Measurements from ENCODE around the gene TBC1D10B.

The TBC1D10B gene

DNA sequence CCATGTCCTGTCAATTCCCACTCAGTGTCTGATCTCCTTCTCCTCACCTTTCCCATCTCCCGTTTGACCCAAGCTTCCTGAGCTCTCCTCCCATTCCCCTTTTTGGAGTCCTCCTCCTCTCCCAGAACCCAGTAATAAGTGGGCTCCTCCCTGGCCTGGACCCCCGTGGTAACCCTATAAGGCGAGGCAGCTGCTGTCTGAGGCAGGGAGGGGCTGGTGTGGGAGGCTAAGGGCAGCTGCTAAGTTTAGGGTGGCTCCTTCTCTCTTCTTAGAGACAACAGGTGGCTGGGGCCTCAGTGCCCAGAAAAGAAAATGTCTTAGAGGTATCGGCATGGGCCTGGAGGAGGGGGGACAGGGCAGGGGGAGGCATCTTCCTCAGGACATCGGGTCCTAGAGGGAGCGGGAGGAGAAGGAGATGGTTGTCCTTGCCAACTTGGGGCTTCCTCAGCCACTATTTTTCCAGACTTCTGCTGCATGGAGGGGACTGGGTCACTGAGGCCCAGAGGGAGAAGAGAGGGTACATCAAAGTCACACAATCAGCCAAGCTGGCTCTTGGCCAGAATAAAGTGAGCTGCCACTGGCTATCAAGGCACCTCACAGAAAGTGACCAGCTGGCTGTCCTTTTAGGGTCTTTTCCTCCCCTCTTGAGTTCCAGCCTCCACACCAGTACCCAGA, 1.9 kb upstream of the TBC1D10B start:
- FAIRE-seq, result no peak

- no peak for FAIRE-seq
Measured at GRCh38 chr16:30371248-30371816, 1.0 kb upstream of the TBC1D10B start.

DNA sequence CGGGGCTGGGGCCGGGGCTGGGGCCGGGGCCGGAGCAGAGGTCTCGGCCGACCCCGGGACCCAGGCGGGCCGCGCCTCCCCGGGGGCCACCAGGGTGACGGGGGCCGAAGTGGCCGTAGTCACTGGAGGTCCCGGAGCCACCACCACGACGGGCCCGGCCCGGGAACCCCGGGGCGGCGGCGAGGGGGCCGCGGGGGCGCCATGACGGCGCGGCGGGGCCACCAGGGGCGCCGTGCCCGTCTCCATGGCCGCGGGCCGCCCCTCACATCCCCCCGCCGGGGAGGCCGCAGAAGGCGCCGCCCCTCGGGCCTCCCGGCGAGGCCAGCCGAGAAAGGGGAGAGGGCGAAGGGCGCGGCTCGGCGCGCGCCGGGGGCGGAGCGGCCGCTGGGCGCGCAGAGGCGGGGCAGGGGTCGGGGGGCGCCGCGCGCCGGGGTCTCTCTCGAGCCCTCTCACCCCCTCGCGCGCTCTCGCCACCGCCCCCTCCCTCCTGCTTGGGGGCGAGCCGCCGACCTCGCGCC, 297 bp downstream of the TBC1D10B start:
- FAIRE-seq, result no peak

- no peak for FAIRE-seq
Measured at GRCh38 chr16:30369091-30369937, 980 bp downstream of the TBC1D10B start.

DNA sequence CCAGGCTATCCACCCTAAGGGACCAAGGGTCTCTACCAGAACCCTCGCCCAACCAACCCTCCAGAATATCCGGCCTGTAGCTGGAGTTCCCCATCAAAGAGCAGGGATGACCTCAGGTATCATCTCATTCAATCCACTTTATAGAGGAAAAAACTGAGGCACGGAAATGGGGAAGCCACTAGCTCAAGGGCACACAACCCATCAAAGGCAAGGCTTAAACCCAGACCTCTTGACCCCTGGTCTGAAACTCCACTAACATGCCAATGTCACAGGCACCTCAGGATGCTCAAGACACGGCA, 1.6 kb downstream of the TBC1D10B start:
- FAIRE-seq, result no peak

DNA sequence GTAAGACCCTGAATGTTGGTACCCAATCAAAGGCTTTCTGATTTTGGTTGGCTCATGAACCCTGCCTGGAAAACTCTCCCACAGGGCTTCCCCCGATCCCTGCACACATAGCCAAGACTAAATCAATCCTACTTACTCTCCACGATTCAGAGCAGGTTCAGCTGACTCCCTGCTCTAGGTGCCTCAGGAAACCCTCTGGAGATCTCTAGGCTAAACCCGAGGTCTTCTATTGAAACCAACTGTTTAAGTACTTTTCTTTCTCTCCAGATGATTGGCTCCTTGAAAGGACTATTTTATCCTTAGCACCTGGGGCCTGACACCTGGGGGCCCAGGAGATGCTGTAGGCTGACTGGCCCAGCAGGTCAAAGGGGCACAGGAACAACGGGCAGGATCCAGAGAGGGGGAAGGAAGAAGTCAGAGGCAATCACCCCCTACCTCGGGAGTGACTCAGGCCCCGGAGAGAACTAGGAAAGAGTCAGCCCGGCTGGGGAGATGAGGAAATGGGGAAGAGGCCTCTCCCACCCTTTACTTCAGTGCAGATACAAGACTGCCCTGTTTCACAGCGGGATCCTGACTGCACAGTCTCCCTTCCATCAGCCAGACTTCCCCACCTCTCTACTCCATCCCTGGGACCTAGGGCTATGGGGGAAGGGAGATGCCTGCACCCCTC, 2.0 kb downstream of the TBC1D10B start:
- FAIRE-seq, result no peak

- FAIRE-seq, result no peak
Measured at GRCh38 chr16:30367349-30368009, 2.8 kb downstream of the TBC1D10B start.

DNA sequence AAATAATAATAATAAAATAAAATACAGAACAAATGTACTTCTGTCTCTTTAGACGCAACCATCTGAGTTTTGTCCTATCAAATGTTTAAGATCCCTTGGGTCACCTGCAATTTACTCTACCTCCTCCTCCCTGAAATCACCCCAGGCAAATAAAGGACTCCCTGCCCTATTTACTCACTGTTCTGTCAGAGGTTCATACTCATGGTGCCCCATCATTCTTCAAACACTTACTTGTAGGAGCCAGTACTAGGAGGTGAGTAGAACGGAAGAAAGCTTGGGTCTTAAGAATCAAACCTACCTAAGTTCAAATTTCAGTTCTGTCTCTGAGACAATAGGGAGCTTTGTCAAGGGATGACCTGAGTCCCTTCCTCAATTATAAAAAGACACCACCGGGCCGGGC, 3.8 kb downstream of the TBC1D10B start:
- FAIRE-seq, result no peak

DNA sequence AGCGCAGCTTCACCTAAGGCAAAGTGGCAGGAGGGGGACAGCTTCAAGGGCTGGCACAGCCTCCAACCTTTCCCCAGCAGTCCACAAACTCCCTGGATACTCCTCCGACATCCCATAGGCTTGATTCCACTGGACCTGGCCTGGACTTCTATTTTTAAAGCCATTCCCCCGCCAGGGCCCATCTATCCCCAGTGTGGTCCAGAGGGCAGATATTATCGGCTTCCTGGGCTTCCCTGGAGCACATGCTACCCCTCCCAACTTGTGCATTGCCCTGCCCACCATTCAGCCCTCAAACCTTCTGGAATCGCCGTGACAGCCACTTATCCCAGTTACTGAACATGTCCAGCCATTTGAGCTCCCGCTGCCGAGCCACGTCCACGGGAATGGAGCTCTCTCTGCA, 5.1 kb downstream of the TBC1D10B start:
- FAIRE-seq, result no peak

DNA sequence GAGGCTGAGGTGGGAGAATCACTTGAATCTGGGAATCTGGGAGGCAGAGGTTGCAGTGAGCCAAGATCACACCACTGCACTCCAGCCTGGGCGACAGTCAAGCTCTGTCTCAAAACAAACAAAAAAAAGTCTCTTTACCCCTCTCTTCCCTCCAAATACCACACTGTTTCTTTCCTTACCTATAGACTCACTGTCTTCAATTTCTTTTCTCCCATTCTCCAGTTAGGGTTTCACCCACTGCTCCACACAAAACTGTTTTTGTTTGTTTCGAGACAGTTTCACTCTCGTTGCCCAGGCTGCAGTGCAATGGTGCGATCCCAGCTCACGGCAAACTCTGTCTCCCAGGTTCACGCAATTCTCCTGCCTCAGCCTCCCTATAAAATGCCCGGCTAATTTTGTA, 9.1 kb downstream of the TBC1D10B start:
- FAIRE-seq, result no peak

GRCh38 chr16:30359871-30360170, 10.5 kb downstream of the TBC1D10B start:
- no peak for FAIRE-seq

GRCh38 chr16:30358990-30359870, 11.1 kb downstream of the TBC1D10B start:
- FAIRE-seq, result no peak

- FAIRE-seq, result no peak
Measured at GRCh38 chr16:30358577-30358936, 11.7 kb downstream of the TBC1D10B start.

DNA sequence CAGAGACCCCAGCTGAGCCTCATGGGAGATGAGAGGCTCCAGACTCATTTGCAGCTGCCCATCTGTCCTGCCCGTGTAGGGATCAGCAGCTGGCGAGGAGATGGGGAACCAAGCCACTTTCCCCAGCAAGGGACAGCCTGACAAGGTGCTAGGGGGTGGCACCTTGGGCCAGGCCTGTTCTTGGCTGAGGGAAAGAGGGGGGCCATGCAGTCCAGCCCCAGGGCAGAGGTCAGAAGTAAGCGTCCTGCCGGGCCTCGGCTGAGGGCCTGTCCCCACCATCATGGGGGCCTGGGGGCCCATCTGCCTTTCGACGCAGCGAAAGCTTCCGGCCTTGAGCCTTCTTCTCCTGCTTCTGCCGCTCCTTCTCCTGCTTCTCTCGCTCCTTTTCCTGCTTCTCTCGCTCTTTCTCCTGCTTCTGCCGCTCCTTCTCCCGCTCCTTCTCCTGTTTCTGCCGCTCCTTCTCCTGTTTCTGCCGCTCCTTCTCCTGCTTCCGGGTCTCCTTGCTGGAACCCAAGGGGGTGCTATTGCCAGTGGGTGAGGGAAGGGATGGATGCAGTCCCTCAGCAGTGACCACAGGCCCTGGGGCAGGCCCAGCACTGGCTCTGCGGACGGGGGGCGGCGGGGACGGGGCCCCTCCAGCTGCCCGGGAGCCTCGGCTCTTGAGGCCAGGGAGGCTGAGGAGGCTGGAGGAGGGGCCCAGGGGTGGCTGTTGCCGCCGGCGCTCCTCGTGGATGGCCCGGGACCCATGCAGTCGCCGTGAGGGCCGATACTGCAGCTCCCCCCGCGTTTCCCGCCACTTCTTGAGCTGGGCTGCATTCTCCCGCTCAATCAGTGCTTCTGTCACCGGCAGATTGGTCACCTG, 12.3 kb downstream of the TBC1D10B start:
- FAIRE-seq, result no peak

DNA sequence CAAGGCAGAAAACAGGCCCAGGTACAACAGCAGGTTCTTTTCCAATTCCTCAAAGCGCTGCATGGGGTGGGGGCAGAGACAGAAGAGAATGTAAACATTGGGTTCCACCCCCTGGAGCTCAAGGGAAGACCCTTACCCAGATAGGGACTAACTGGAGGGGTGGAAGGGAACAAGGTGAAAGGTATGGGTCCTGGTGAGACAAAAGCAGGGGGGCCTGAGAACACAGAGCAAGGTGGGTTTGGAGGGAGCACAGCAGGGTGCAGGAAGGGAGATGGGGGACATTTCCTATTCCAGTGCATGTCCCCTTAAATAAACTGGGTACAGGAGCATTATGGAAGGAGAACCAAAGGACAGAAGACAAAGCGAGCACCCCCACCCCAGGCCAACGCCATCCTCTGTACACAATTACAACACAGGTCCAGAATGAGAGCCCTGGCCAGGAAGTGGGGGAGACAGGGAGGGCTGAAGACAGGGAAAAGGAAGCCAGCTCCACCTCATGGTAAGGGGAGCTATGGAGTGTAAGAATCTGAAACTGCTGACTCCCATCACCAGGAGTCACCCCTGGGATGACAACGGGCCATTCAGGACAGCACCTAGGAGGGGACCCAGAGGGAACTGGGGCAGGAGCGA, 13.1 kb downstream of the TBC1D10B start:
- no peak for FAIRE-seq

DNA sequence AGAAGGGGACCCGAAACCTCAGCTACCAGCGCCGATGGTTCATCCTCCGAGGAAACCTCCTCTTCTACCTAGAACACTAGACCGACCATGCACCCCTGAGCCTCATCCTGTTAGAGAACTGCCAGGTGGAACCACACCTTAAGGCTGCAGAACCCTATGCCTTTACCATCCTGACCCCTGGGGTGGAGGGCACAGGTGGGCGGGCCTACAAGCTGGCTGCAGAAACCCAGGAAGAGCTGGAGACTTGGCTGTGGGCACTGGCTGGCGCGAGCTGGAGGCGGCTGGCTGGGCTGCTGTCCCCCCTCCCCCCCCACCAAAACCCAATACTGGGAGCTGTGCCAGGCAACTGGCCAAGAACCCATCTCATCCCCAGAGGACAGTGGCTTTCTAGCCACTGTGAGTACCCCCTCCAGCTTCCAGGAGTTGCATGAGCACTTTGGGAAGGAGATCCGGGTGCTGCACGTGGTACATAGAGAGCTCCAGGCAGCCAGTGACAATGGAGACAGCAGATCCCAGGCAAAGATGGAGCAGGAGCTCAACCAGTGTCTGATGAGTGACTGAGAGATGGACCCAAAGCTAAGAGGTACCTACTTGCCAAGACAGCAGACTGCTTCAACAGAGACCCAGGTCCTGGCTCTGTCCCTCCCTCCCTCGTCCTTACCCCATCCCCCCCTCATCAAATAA, 13.8 kb downstream of the TBC1D10B start:
- FAIRE-seq, result no peak

GRCh38 chr16:30355954-30356308, 14.4 kb downstream of the TBC1D10B start:
- no peak for FAIRE-seq

DNA sequence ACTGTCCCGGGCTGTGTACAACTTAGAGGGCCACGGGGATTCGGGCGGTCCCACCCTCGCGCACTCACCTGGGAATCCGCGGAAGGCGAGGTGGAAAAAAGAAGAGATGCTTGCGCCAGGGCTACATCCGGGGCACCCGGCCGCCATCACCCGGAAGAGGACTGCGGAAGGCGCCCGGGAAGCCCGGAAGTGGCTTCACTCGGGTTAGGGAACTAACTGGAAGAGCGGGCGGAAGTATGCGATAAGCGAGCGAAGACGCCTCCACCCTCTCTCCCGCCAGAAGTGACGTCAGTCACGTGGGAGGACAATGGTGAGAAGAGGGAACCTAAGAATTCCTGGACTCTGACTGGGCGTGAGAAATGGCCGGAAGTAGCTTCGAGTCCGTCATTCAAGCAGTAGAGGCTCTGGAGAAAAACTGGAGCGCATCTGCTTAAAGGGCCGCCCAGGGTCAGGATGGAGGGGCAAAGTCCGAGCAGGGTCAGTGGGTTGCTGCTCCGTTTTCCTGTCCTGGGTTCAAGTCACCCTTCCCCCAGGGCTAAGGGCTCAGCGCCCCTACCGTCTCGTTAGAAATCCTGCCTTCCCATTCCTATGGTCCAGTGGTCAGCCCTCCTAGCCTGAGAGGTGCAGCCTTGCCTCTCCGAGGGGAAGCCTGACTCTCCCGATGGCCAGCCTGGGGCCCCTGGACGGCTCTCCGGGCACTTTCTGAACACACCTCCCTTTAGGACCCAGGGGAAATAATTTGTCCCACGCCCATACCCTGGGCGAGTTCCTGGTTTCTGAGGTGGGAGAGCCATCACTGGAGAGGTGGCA, 14.9 kb downstream of the TBC1D10B start, which contains the start of gene CD2BP2:
Gene CD2BP2, minus strand, starts transcription at position 165 of the 810 bp plus-strand sequence. CDS start 627 bp downstream, outside the sequence.
- peak; percentile 98 for FAIRE-seq

Measured in G401.6 (cell line).